Activated naive CD8-positive, alpha-beta T cell treated with anti-CD3 and anti-CD28 coated beads, Interleukin-2, amount 50 U/mL, for 16 hours (primary cell): ENCODE results near the gene SERPINA6.
"Not testable (repeated sequence)": the region's sequence is repeated elsewhere in the genome, so short reads cannot be mapped to it uniquely, and the experiment has no call there.

Source experiments
- DNase-seq: peaks from one replicate; pipeline ENCODE4 v3.0.0-alpha.2; 2020; ENCODE audit warnings: low read depth, low spot score

The SERPINA6 gene

DNA sequence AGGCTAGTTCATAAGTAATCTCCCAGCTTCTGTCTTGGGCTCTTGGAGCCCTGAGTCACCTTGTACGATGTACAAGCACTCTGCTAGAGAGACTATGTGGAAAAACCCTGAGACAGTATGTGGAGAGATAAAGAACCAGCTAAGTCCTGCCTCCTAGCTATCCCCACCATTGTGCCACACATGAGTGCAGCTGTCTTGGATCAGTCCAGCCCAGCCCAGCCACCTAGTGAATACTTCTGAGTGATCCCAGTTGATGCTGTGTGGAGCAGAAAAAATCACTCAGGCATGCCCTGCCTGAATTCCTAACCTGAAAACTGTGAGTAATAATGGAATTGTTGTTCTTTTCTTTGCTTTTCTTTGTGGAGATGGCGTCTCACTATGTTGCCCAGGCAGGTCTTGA is 5.1 kb upstream of the SERPINA6 start:
- no peak for DNase-seq

- no peak for DNase-seq
These were observed 1.5 kb downstream of the SERPINA6 start for GRCh38 chr14:94321421-94322271.

DNA sequence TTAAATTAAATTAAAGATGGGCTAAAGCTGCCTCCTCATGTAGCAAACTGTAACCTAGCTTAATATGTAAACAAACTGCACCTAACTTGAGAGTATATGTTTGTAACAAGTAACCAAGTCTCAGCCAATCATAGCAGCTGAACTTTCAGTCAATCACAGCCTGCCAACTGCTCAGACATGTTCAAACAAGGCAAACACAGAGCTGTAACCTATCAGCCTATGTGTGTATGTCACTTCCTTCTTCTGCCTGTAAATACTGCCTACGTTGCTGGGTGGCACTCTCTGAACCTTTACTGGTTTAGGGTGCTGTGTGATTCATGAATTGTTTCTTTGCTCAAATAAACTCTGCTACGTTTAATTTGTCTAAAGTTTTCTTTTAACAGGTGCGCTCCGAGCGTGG is 2.9 kb downstream of the SERPINA6 start:
- DNase-seq = no peak

DNA sequence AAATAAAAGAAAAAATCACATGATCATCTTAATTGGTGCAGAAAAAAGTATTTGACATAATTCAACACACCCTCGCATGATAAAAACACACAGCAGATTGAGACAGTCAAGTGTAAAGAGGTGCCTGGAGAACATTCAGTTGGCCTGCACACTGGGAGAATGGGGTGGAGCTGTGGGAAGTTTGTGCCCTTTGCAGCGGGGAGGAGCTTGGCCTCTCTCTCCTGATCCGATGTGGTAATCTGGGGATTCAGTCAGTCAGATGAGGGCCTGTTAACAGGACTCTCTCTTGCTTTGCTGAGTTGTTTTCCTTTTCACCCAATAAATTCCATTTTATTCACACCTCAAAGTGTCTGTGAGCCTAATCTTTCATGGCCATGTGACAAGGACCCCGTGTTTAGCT is 5.9 kb downstream of the SERPINA6 start:
- no peak for DNase-seq

- DNase-seq = no peak
These were observed 6.4 kb downstream of the SERPINA6 start for GRCh38 chr14:94316692-94317091.

DNA sequence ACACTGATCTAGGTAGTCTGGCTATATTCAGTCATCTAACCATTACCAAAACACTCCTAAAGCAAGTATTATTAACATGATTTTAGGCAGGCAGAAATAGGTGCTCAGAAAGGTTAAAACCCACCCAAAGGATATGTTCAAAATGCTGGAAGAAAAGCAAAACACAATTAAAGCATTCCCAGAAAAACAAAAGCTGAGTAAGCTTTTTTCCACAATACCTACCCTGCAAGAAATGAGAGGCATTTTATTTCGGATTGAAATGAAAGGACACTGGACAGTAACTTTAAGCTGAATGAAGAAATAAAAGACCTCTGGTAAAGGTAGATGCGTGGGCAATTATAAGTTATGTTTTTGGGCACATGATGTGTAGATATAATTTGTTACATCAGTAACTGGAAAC is 8.2 kb downstream of the SERPINA6 start:
- DNase-seq = no peak

- DNase-seq = no peak
These were observed 9.0 kb downstream of the SERPINA6 start for GRCh38 chr14:94313991-94314655.

- DNase-seq = no peak
These were observed 10.5 kb downstream of the SERPINA6 start for GRCh38 chr14:94312481-94313246.

GRCh38 chr14:94310248-94310647 is 12.9 kb downstream of the SERPINA6 start:
- DNase-seq = no peak

DNA sequence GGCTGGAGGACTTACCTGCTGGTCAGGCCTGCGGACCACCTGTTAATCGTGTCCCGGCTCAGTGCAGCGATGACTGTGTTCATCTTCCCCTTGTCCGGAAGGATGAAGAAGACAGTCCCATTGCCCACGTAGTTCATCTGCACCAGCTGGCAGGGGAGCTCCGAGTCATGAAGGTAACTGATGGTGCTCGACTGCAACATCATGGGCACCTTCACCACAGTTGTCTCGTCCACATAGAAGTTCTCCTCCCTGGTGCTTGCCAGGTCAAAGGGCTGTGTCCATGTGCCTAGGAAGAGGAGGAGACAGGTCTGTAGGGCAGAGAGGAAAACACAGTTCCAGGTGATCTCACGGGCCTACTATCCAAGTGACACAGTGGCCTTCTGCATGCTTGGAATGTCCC is 13.4 kb downstream of the SERPINA6 start:
- no peak for DNase-seq

DNA sequence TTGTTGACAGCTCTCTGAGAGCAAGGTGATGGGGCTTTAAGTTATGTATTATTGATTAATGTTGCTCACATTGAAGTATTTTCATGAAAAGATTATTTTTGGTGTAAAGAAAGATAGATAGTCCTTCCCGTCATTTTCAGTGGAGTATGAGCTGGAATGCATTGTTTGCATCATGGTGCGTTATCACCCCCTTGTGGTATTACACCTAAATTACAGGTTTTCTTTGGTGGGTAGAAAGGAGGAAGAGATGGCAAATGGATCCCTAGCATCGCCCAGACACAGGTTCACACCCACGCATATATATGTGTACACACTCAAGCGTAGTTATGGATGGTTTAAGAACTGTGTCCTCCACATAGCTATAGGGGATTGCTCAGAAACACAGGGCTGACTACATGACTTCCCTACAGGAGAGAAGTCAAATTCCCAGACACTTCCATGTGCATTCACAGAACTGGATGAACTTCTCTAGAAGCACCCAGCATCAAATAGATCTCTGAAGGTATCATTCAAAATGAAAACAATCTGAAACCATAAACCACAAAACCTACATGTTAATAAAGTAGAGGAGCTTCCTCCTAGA is 15.6 kb downstream of the SERPINA6 start:
- no peak for DNase-seq

GRCh38 chr14:94306047-94306978 is 16.8 kb downstream of the SERPINA6 start:
- DNase-seq = no peak

GRCh38 chr14:94305620-94306019 is 17.5 kb downstream of the SERPINA6 start:
- no peak for DNase-seq

DNA sequence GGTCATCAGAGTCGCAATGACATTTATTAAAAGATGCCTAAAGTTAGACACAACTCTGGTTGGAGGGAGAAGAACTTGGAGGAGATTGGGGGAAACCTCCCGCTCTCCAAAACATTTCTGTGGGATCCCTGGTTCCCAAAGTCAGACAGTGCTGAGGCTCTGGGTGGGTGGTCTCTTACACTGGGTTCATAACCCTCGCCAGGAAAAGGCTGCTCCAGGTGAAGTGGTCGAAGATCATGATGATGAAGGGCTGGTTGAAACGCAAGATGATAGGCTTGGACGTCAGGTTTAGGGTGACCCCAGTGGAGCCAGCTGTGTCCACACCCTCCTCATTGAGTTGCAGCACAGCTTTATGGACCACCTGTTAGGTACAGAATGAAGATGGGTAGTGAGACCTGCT is 18.9 kb downstream of the SERPINA6 start:
- DNase-seq = no peak

DNA sequence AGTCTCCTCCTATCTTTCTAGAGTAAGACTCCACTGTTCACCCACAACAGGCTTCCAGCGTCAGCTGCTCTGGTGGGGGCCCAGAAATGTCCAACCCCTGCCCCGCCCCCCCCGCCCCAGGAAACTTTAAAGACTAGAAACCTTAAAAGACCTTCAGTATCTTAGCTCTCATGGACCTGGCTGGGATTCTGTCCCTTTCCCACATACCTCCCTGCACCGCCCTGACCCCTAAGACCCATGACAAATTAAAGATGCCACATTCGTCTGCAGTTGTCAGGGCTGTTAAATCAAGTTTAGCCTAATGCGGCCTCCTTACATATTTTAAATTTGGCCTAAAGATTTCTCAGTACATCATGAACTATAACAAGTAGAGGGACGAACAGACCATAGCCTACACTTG is 20.0 kb downstream of the SERPINA6 start:
- DNase-seq = no peak

DNA sequence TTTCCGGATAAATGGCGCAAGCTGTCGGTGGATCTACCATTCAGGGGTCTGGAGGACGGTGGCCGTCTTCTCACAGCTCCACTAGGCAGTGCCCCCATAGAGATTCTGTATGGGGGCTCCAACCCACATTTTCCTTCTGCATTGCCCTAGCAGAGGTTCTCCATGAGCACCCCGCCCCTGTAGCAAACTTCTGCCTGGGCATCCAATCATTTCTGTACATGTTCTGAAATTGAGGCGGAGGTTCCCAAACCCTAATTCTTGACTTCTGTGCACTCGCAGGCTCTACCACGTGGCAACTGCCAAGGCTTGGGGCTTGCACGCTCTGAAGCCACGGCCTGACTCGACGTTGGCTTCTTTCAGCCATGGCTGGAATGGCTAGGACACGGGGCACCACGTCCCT is 25.0 kb downstream of the SERPINA6 start:
- DNase-seq = no peak

GRCh38 chr14:94296181-94296545 is 27.0 kb downstream of the SERPINA6 start:
- DNase-seq = not testable (repeated sequence)

GRCh38 chr14:94295360-94296180 is 27.6 kb downstream of the SERPINA6 start:
- DNase-seq = no peak

GRCh38 chr14:94293578-94293924 is 29.6 kb downstream of the SERPINA6 start:
- no peak for DNase-seq

DNA sequence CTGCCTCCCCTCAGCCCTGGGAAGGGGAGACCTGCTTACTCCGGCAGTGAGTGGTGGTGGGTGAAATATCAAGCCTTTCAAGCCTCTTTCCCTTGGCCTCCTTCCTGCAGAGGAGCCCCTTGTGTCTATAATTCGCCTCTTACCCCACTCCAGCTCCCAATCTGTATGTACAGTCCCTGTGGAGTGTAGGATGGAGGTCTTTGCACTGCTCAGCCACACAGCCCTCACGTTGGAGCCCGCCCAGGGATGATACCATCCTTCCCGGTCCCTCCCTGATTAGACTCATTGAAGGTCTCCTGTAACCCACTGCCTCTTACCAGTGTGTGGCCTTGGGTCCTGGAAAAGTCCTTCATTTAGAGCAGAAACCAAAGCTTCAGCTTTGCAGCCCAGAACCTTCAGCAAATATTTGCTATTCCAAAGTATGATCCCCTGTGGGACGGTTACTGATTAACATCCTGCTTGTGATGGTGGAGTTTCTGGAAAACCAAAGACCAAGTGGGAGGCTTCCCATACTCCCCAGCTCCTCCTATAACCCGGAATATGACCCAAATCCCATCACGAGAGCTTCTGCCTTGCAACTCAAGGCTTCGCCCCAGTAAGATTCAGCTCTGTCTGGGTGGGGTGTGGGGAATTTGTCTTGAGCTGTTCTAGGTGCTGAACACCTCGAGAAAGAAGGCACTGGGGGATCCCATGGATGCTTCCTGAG is 30.1 kb downstream of the SERPINA6 start, which contains the start of gene SERPINA10:
TSS of gene SERPINA10 (minus strand) at position 397 of the 706 bp plus-strand sequence. CDS start 2,675 bp downstream, outside the sequence.
- DNase-seq = no peak
